SK-N-SH (cell line): ENCODE data around the gene ZNF319. TPM values are rescaled to one million over a fixed set of nuclear protein-coding genes. Genes with fewer than 3 reads are reported as not detected.

ENCODE experiments used
- CTCF ChIA-PET: fragments of 300-600, 350-600 bp; formaldehyde crosslinking; extraction: SDS; loops from one replicate; lab custom pipeline; 2021; lab: Yijun Ruan, JAX
- POLR2A ChIA-PET: fragments of 350-600 bp; sonication (Branson Sonifier 250); formaldehyde crosslinking; extraction: SDS; loops from one replicate; lab custom pipeline; 2020; ENCODE audit warnings: antibody characterized with exemption, inconsistent platforms; lab: Yijun Ruan, JAX
- DNase-seq: peaks from one replicate; pipeline ENCODE4 v3.0.0; 2012
- H2AFZ ChIP-seq: fragments of 200-600 bp; sonication (generic); 2 replicates; pipeline ENCODE4 v1.8.1; 2016; ENCODE audit warnings: antibody characterized with exemption, mild to moderate bottlenecking, low read depth
- H3F3A ChIP-seq: fragments of 200-600 bp; sonication (generic); replicated peaks from 2 replicates; pipeline ENCODE3; 2016; ENCODE audit warnings: antibody characterized with exemption, mild to moderate bottlenecking; ENCODE audit not compliant: insufficient read depth
- H3K27ac ChIP-seq, 2 experiments: fragments of 200-500 bp in 1 of 2; fragments of 200-600 bp in 1 of 2; sonication (Bioruptor generic) in 1 of 2; sonication (generic), shearing (Covaris generic) in 1 of 2; 2 replicates each; pipeline versions ENCODE4 v1.5.1 to v1.6.1; 2014 to 2016; ENCODE audit warnings: low read depth in 2 of 2, inconsistent platforms in 1 of 2, low read length in 1 of 2, mild to moderate bottlenecking in 1 of 2, mixed read lengths in 1 of 2
- H3K27me3 ChIP-seq: fragments of 200-600 bp; sonication (generic), shearing (Covaris generic); 2 replicates; pipeline ENCODE4 v1.6.1; 2016; ENCODE audit warnings: mixed run types; ENCODE audit not compliant: insufficient read depth
- H3K36me3 ChIP-seq, 2 experiments: fragments of 200-500 bp in 1 of 2; fragments of 200-600 bp in 1 of 2; sonication (Bioruptor generic) in 1 of 2; sonication (generic) in 1 of 2; replicated peaks in 1 of 2; 2 replicates each; pipeline versions ENCODE3 to v1.5.1; 2014 to 2016; ENCODE audit warnings: low read length in 1 of 2, mild to moderate bottlenecking in 1 of 2; ENCODE audit not compliant: insufficient read depth in 2 of 2, control insufficient read depth in 1 of 2
- H3K4me1 ChIP-seq, 2 experiments: fragments of 200-500 bp in 1 of 2; fragments of 200-600 bp in 1 of 2; sonication (Bioruptor generic) in 1 of 2; sonication (generic), shearing (Covaris generic) in 1 of 2; 2 replicates each; pipeline versions ENCODE4 v1.5.1 to v1.6.1; 2014 to 2016; ENCODE audit warnings: low read depth in 1 of 2, low read length in 1 of 2, mixed run types in 1 of 2; ENCODE audit not compliant: insufficient read depth in 2 of 2, control insufficient read depth in 1 of 2
- H3K4me2 ChIP-seq: fragments of 200-600 bp; sonication (generic), shearing (Covaris generic); 2 replicates; pipeline ENCODE4 v1.6.1; 2017; ENCODE audit warnings: mixed run types
- H3K4me3 ChIP-seq, 2 experiments: fragments of 200-500 bp in 1 of 2; fragments of 200-600 bp in 1 of 2; sonication (Bioruptor generic) in 1 of 2; sonication (generic), shearing (Covaris generic) in 1 of 2; 2 replicates each; pipeline versions ENCODE4 v1.5.1 to v1.8.1; 2014 to 2016; ENCODE audit warnings: low read depth in 2 of 2, inconsistent platforms in 1 of 2, low read length in 1 of 2, mild to moderate bottlenecking in 1 of 2, mixed read lengths in 1 of 2, moderate library complexity in 1 of 2
- H3K79me2 ChIP-seq: fragments of 200-600 bp; sonication (generic); 2 replicates; pipeline ENCODE4 v1.8.1; 2017; ENCODE audit warnings: mild to moderate bottlenecking; ENCODE audit not compliant: insufficient read depth
- H3K9ac ChIP-seq: fragments of 200-600 bp; sonication (generic); 2 replicates; pipeline ENCODE4 v1.6.1; 2017; ENCODE audit warnings: mixed run types
- H3K9me2 ChIP-seq: fragments of 200-600 bp; sonication (generic); 2 replicates; pipeline ENCODE4 v1.6.1; 2017; ENCODE audit warnings: mixed run types
- H3K9me3 ChIP-seq: fragments of 200-600 bp; sonication (generic); 2 replicates; pipeline ENCODE4 v1.6.1; 2017; ENCODE audit warnings: mixed run types, mild to moderate bottlenecking, moderate library complexity
- H4K20me1 ChIP-seq: fragments of 200-600 bp; sonication (generic); 2 replicates; pipeline ENCODE4 v1.6.1; 2017; ENCODE audit warnings: mild to moderate bottlenecking, mixed run types; ENCODE audit not compliant: insufficient read depth
- ELF1 ChIP-seq: IDR thresholded peaks from 2 replicates; pipeline ENCODE4 v1.4.0; 2012
- EP300 ChIP-seq, 2 experiments: IDR thresholded peaks; 2 replicates each; pipeline versions ENCODE4 v1.4.0 to v1.6.1; 2012; ENCODE audit warnings: borderline replicate concordance in 1 of 2, low read depth in 1 of 2, low read length in 1 of 2
- EZH2phosphoT487 ChIP-seq: fragments of 200-600 bp; sonication (generic); IDR thresholded peaks from 2 replicates; pipeline ENCODE4 v1.6.1; 2017; ENCODE audit warnings: low read depth, mixed run types, mild to moderate bottlenecking, antibody characterized with exemption, moderate library complexity, borderline replicate concordance
- FOXM1 ChIP-seq: IDR thresholded peaks from 2 replicates; pipeline ENCODE4 v1.4.0; 2012; ENCODE audit warnings: low read depth, mild to moderate bottlenecking
- GABPA ChIP-seq: IDR thresholded peaks from 2 replicates; pipeline ENCODE4 v1.4.0; 2012; ENCODE audit warnings: low read depth, mild to moderate bottlenecking
- JUND ChIP-seq: IDR thresholded peaks from 2 replicates; pipeline ENCODE4 v1.4.0; 2012
- MAX ChIP-seq: IDR thresholded peaks from 2 replicates; pipeline ENCODE4 v1.4.0; 2012; ENCODE audit warnings: low read depth
- MXI1 ChIP-seq: IDR thresholded peaks from 2 replicates; pipeline ENCODE4 v1.6.1; 2012; ENCODE audit warnings: mild to moderate bottlenecking, low read depth, low read length, improper control_type of control experiment
- NFIC ChIP-seq: IDR thresholded peaks from 2 replicates; pipeline ENCODE4 v1.4.0; 2012; ENCODE audit warnings: borderline replicate concordance
- RAD21 ChIP-seq: IDR thresholded peaks from 2 replicates; pipeline ENCODE4 v1.6.1; 2012; ENCODE audit warnings: mild to moderate bottlenecking, low read length
- RXRA ChIP-seq: IDR thresholded peaks from 2 replicates; pipeline ENCODE4 v1.4.0; 2012; ENCODE audit warnings: low read depth, mild to moderate bottlenecking, borderline replicate concordance
- SIN3A ChIP-seq: IDR thresholded peaks from 2 replicates; pipeline ENCODE4 v1.6.1; 2012; ENCODE audit warnings: low read depth, mild to moderate bottlenecking, low read length, moderate library complexity, borderline replicate concordance
- SMC3 ChIP-seq: IDR thresholded peaks from 2 replicates; pipeline ENCODE4 v1.6.1; 2012; ENCODE audit warnings: low read depth, low read length, improper control_type of control experiment
- TAF1 ChIP-seq: IDR thresholded peaks from 2 replicates; pipeline ENCODE4 v1.6.1; 2012; ENCODE audit warnings: low read depth, mild to moderate bottlenecking, low read length, moderate library complexity, borderline replicate concordance
- USF1 ChIP-seq: IDR thresholded peaks from 2 replicates; pipeline ENCODE4 v1.4.0; 2012; ENCODE audit warnings: low read depth, borderline replicate concordance
- USF2 ChIP-seq: fragments of 150-350 bp; IDR thresholded peaks from 2 replicates; pipeline ENCODE4 v1.6.1; 2017; ENCODE audit warnings: antibody characterized with exemption, low read length, low read depth, borderline replicate concordance
- YY1 ChIP-seq: IDR thresholded peaks from 2 replicates; pipeline ENCODE4 v1.4.0; 2012; ENCODE audit warnings: low read depth, mild to moderate bottlenecking
- ZBTB33 ChIP-seq: IDR thresholded peaks from 2 replicates; pipeline ENCODE4 v1.4.0; 2012; ENCODE audit warnings: low read depth, borderline replicate concordance
- WGBS: methylation state at CpG from one replicate; pipeline ENCODE4 v1.1.6; 2017; ENCODE audit warnings: low lambda C conversion rate; 5-methylcytosine and 5-hydroxymethylcytosine counted together
- polyA plus RNA-seq, 3 experiments: library from polyadenylated mRNA; depleted of rRNA; stranded (reverse); fragments of >200 nt; gene quantifications; 2 replicates each; pipeline ENCODE4 v1.2.3, GENCODE V29; 2012
- TF ChIP-seq, protein P1 (sequence below): fragments of 200-600 bp; sonication (generic); IDR thresholded peaks from 2 replicates; pipeline ENCODE4 v1.6.1; 2017; ENCODE audit warnings: antibody characterized with exemption, mild to moderate bottlenecking, moderate library complexity

ZNF319 gene
- polyA plus RNA-seq, 1 of the 3 experiments (the other 2 are of a cell fraction) = 7.6 TPM

DNA sequence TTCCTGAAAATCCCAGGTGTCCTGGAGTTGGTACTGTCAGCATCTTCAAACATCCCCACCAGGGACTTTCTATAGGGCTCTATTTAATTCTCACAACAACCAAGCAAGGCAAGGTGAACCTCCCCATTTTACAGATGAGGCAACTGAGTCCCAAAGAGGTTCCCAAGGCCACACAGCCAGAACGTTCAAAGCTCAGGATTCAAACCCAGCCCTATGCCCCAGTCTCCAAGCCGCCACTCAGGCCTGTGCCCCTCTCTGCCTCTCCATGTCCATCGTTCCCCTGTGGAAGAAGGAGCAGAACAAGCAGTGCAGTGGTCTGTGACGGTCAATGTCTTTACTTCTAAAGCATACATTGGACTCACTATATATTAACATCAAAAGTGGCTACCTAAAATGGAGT lies 6.1 kb downstream of the ZNF319 start:
- no peak overlapping the region for H3K4me3 ChIP-seq
- no peaks in the 10 kb centered on the region for H3K9me3 ChIP-seq
- no peak overlapping the region for H3K9ac ChIP-seq
- H3K4me1 ChIP-seq = peaks cover 0 to 6% of the 10 kb centered on the region in 2 experiments; a peak in 1 of 4 replicates
- ChIA-PET CTCF (interaction anchor here (1.0 kb wide), 1 partner anchor 237 kb away, joined by 4 read pairs; no protein-coding TSS in a partner anchor), POLR2A (no interaction called here)
- no peak overlapping the region for H2AFZ ChIP-seq
- peaks cover 0 to 35% of the 10 kb centered on the region in 2 experiments for H3K36me3 ChIP-seq
- H3K9me2 ChIP-seq = no peaks in the 10 kb centered on the region
- no peak overlapping the region for H3K27ac ChIP-seq
- 82% methylated on average over 4 of the region's 4 CpGs for WGBS
- no peaks in the 10 kb centered on the region for H3F3A ChIP-seq
- no peak for DNase-seq
- H3K27me3 ChIP-seq = no peaks in the 10 kb centered on the region
- TF ChIP-seq SIN3A (no peak), FOXM1 (no peak), GABPA (no peak), ELF1 (no peak), EZH2phosphoT487 (no peak), RAD21 (no peak), EP300 (IDR thresholded peaks at IDR 0.05; ENCODE audit: borderline replicate concordance in 1 of 2, low read depth in 1 of 2, low read length in 1 of 2) (no peak), NFIC (no peak), MAX (no peak), MXI1 (no peak), RXRA (no peak)
- TF ChIP-seq, protein P1, sequence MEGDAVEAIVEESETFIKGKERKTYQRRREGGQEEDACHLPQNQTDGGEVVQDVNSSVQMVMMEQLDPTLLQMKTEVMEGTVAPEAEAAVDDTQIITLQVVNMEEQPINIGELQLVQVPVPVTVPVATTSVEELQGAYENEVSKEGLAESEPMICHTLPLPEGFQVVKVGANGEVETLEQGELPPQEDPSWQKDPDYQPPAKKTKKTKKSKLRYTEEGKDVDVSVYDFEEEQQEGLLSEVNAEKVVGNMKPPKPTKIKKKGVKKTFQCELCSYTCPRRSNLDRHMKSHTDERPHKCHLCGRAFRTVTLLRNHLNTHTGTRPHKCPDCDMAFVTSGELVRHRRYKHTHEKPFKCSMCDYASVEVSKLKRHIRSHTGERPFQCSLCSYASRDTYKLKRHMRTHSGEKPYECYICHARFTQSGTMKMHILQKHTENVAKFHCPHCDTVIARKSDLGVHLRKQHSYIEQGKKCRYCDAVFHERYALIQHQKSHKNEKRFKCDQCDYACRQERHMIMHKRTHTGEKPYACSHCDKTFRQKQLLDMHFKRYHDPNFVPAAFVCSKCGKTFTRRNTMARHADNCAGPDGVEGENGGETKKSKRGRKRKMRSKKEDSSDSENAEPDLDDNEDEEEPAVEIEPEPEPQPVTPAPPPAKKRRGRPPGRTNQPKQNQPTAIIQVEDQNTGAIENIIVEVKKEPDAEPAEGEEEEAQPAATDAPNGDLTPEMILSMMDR = no peak
- peaks cover 13% of the 10 kb centered on the region for H3K79me2 ChIP-seq
- H3K4me2 ChIP-seq = no peak overlapping the region
- H4K20me1 ChIP-seq = 0 out of 2 replicates have a peak, but pooled peaks cover 6% of the 10 kb centered on the region

DNA sequence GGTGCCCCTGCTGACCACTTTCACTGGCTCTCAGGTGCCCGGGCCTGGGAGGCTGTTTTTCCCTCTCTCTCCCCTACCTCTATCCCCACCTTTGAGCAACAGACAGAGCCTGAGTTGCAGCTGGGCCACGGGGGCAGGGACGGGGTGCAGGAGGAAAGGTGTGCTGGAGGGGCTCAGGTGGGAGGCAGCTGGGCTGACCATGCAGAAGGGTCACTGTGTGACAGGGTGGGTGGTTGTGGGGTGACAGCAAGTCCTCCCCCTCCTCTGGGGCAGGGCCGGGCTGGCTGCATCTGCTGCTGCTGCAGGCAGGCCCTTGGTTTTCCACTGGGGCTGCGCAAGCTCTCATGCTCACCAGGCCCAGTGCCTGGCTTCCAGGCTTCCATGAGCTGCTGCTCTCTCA lies 6.6 kb downstream of the ZNF319 start:
- H3K4me2 ChIP-seq = no peak overlapping the region
- H3K9me2 ChIP-seq = no peaks in the 10 kb centered on the region
- peaks cover 8% of the 10 kb centered on the region; the same call in 1 of the 2 replicates for H3K79me2 ChIP-seq
- H3K27ac ChIP-seq = no peak overlapping the region
- no peaks in the 10 kb centered on the region for H3K27me3 ChIP-seq
- no peak overlapping the region for H3K4me3 ChIP-seq
- DNase-seq = no peak
- peaks cover 0 to 4% of the 10 kb centered on the region in 2 experiments; a peak in 1 of 4 replicates for H3K4me1 ChIP-seq
- ChIA-PET POLR2A (no interaction called here), CTCF (interaction anchor here (1.0 to 1.6 kb wide), 2 partner anchors 93 to 237 kb away, joined by 4 read pairs; no protein-coding TSS in a partner anchor)
- no peaks in the 10 kb centered on the region for H3K9me3 ChIP-seq
- WGBS = 97% methylated on average over 4 of the region's 5 CpGs
- H3K9ac ChIP-seq = no peak overlapping the region
- no peaks in the 10 kb centered on the region for H3F3A ChIP-seq
- H3K36me3 ChIP-seq = peaks cover 0 to 35% of the 10 kb centered on the region in 2 experiments
- H4K20me1 ChIP-seq = 0 out of 2 replicates have a peak, but pooled peaks cover 3% of the 10 kb centered on the region
- no peak overlapping the region for H2AFZ ChIP-seq
- no peak for TF ChIP-seq FOXM1
- TF ChIP-seq MXI1 = no peak
- TF ChIP-seq USF1 = no peak
- no peak for TF ChIP-seq ELF1
- TF ChIP-seq YY1 = no peak
- TF ChIP-seq, protein P1 = no peak
- TF ChIP-seq ZBTB33 = no peak
- no peak for TF ChIP-seq EP300 (IDR thresholded peaks at IDR 0.05; ENCODE audit: borderline replicate concordance in 1 of 2, low read depth in 1 of 2, low read length in 1 of 2)
- no peak for TF ChIP-seq USF2
- no peak for TF ChIP-seq EZH2phosphoT487
- no peak for TF ChIP-seq TAF1
- no peak for TF ChIP-seq RXRA
- no peak for TF ChIP-seq JUND
- TF ChIP-seq SMC3 = no peak
- TF ChIP-seq SIN3A = no peak
